Transverse colon (tissue), 4 donors: ENCODE data around the gene CD22. TPM values are rescaled to one million over a fixed set of nuclear protein-coding genes. Genes with fewer than 3 reads are reported as not detected.

Source experiments
- DNase-seq: peaks from one replicate; pipeline ENCODE4 v3.0.0-alpha.2; 2019
- H3K27ac ChIP-seq, 4 donors: fragments of 200-600 bp; sonication (generic); 2 replicates each; pipeline ENCODE4 v1.5.1; 2016 to 2018; ENCODE audit warnings: inconsistent platforms in 4 of 4
- H3K27me3 ChIP-seq: fragments of 200-600 bp; sonication (generic); 2 replicates; pipeline ENCODE4 v1.5.1; 2017; ENCODE audit warnings: inconsistent platforms
- H3K36me3 ChIP-seq, 4 donors: fragments of 200-600 bp; sonication (generic); 2 replicates each; pipeline ENCODE4 v1.5.1; 2017 to 2019; ENCODE audit warnings: inconsistent platforms in 4 of 4
- H3K4me1 ChIP-seq, 4 donors: fragments of 200-600 bp; sonication (generic); 2 replicates each; pipeline ENCODE4 v1.5.1; 2017 to 2020; ENCODE audit warnings: inconsistent platforms in 4 of 4
- H3K4me3 ChIP-seq, 4 donors: fragments of 200-600 bp; sonication (generic); 1 replicate in 1 of 4; 2 replicates in 3 of 4; pipeline versions ENCODE4 v1.5.1 to v1.6.1; 2017 to 2019; ENCODE audit warnings: inconsistent platforms in 4 of 4
- H3K9me3 ChIP-seq, 2 donors: fragments of 200-600 bp; sonication (generic); 2 replicates each; pipeline ENCODE4 v1.5.1; 2017 to 2019; ENCODE audit warnings: inconsistent platforms in 2 of 2
- EP300 ChIP-seq: sonication (generic); formaldehyde crosslinking; IDR thresholded peaks from one replicate; pipeline ENCODE4 v1.6.1; 2017; ENCODE audit warnings: antibody characterized with exemption, low read depth
- POLR2A ChIP-seq: fragments of 450-650 bp; IDR thresholded peaks from one replicate; pipeline ENCODE4 v1.6.1; 2016; ENCODE audit warnings: antibody characterized with exemption, mild to moderate bottlenecking, moderate library complexity
- POLR2AphosphoS5 ChIP-seq, 3 donors: sonication (generic); formaldehyde crosslinking; IDR thresholded peaks; one replicate each; pipeline ENCODE4 v1.6.1; 2016; ENCODE audit warnings: antibody characterized with exemption in 3 of 3
- WGBS, 2 donors: methylation state at CpG; one replicate each; pipeline ENCODE4 v1.1.5; 2018; ENCODE audit warnings: low coverage in 1 of 2; 5-methylcytosine and 5-hydroxymethylcytosine counted together
- in situ Hi-C, 4 donors: fragments of 200-750 bp; cut with MboI; loops; one replicate each; pipeline versions ENCODE4 v1.15.0 to v1.15.1; 2017; ENCODE audit warnings: low sequenced_read_pairs in 3 of 4, low pct_ligation_motif_present in 1 of 4, low pct_unique_long_range_greater_than_20kb in 1 of 4
- intact Hi-C: fragments of 100-400 bp; cut with DNase I; formaldehyde crosslinking; loops from one replicate; pipeline ENCODE4 v1.15.1; 2023; ENCODE audit warnings: low total_unique reads
- total RNA-seq, 4 donors: library from RNA; depleted of rRNA; stranded (reverse); fragments of >200 nt; gene quantifications; one replicate each; pipeline ENCODE4 v1.1.0, GENCODE V29; 2016
- TF ChIP-seq, protein P1 (sequence below), 5 experiments: fragments of 200-600 bp in 3 of 5; fragments of 450-650 bp in 2 of 5; sonication (generic) in 3 of 5; IDR thresholded peaks; 1 replicate in 2 of 5; 2 replicates in 3 of 5; pipeline ENCODE4 v1.5.1; 2016 to 2017; ENCODE audit warnings: antibody characterized with exemption in 5 of 5, inconsistent platforms in 3 of 5, mild to moderate bottlenecking in 2 of 5, moderate library complexity in 1 of 5

CD22 gene
- total RNA-seq, 4 donors from 2014 or later = 4.4 to 27.7 (median 21.1) TPM; not detected in 1

- intact Hi-C loops = no loop called here
- no peak overlapping the region for H3K27ac ChIP-seq
Observed at GRCh38 chr19:35309481-35310279, 19.3 kb upstream of the CD22 start.

DNA sequence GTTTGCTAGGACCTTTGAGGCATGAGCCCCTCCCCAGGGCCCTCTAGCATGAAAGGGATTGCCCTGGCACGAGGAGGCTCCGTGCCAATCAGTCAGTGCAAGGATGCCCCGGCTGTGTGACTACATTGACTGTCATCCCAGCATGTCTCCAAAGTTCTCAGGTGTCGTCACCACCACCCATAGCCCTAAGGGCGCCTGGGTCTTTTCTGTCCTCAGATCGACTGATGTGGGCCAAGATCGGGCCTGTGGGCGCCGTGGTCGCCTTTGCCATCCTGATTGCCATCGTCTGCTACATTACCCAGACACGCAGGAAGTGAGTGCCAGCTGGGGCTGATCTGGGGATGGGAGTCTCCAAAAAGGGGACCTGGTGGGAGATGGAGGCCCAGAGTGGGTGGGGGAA is 18.7 kb upstream of the CD22 start:
- TF ChIP-seq EP300 (no peak), POLR2A (no peak), POLR2AphosphoS5 (IDR thresholded peaks at IDR 0.05) (no peak)
- TF ChIP-seq, protein P1, sequence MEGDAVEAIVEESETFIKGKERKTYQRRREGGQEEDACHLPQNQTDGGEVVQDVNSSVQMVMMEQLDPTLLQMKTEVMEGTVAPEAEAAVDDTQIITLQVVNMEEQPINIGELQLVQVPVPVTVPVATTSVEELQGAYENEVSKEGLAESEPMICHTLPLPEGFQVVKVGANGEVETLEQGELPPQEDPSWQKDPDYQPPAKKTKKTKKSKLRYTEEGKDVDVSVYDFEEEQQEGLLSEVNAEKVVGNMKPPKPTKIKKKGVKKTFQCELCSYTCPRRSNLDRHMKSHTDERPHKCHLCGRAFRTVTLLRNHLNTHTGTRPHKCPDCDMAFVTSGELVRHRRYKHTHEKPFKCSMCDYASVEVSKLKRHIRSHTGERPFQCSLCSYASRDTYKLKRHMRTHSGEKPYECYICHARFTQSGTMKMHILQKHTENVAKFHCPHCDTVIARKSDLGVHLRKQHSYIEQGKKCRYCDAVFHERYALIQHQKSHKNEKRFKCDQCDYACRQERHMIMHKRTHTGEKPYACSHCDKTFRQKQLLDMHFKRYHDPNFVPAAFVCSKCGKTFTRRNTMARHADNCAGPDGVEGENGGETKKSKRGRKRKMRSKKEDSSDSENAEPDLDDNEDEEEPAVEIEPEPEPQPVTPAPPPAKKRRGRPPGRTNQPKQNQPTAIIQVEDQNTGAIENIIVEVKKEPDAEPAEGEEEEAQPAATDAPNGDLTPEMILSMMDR (IDR thresholded peaks at IDR 0.05) = no peak
- DNase-seq = no peak
- Histone ChIP-seq H3K9me3 (no peaks in the 10 kb centered on the region), H3K36me3 (no peaks in the 10 kb centered on the region), H3K4me1 (no peaks in the 10 kb centered on the region), H3K4me3 (no peak overlapping the region), H3K27me3 (no peaks in the 10 kb centered on the region), H3K27ac (no peak overlapping the region)
- 85% methylated on average over 12 of the region's 12 CpGs; no CpG with 5 or more reads in 1 of the 2 donors for WGBS, 2 donors
- intact Hi-C loops = no loop called here
- in situ Hi-C loops = no loop called here

More at GRCh38 chr19:35309481-35310279, 19.3 kb upstream of the CD22 start:
- H3K27me3 ChIP-seq = no peaks in the 10 kb centered on the region
- no peaks in the 10 kb centered on the region for H3K9me3 ChIP-seq
- H3K4me3 ChIP-seq = no peak overlapping the region
- no peak for DNase-seq
- 43 to 84% methylated on average over 2 to 45 of the region's 47 CpGs for WGBS, 2 donors
- no peaks in the 10 kb centered on the region for H3K4me1 ChIP-seq
- in situ Hi-C loops = no loop called here
- no peak for TF ChIP-seq POLR2A
- no peaks in the 10 kb centered on the region for H3K36me3 ChIP-seq

GRCh38 chr19:35310811-35311465 is 18.0 kb upstream of the CD22 start:
- no peaks in the 10 kb centered on the region for H3K9me3 ChIP-seq
- no peaks in the 10 kb centered on the region for H3K4me1 ChIP-seq
- TF ChIP-seq POLR2A (no peak), EP300 (no peak), POLR2AphosphoS5 (IDR thresholded peaks at IDR 0.05) (no peak)
- TF ChIP-seq, protein P1 (IDR thresholded peaks at IDR 0.05) = no peak
- intact Hi-C loops (no loop called here), in situ Hi-C loops (no loop called here)
- H3K36me3 ChIP-seq = no peaks in the 10 kb centered on the region
- no peak overlapping the region for H3K27ac ChIP-seq
- H3K27me3 ChIP-seq = no peaks in the 10 kb centered on the region
- DNase-seq = no peak
- 70 to 83% methylated on average over 3 to 10 of the region's 10 CpGs for WGBS, 2 donors
- H3K4me3 ChIP-seq = no peak overlapping the region

- intact Hi-C loops (no loop called here), in situ Hi-C loops (no loop called here)
- 85% methylated on average over 16 of the region's 21 CpGs; no CpG with 5 or more reads in 1 of the 2 donors for WGBS, 2 donors
- Histone ChIP-seq H3K27ac (no peak overlapping the region), H3K27me3 (no peaks in the 10 kb centered on the region), H3K9me3 (no peaks in the 10 kb centered on the region), H3K4me3 (no peak overlapping the region), H3K4me1 (no peaks in the 10 kb centered on the region), H3K36me3 (no peaks in the 10 kb centered on the region)
- no peak for DNase-seq
- TF ChIP-seq POLR2A (no peak), EP300 (no peak), POLR2AphosphoS5 (IDR thresholded peaks at IDR 0.05) (no peak)
- TF ChIP-seq, protein P1 (IDR thresholded peaks at IDR 0.05) = no peak
Observed at GRCh38 chr19:35311901-35312665, 16.9 kb upstream of the CD22 start.
